Loucy (cell line): ENCODE results near the gene PARD3B.

Experiments
- H2AFZ ChIP-seq: fragments of 200-600 bp; sonication (generic); 2 replicates; pipeline ENCODE4 v1.6.0; 2016; ENCODE audit warnings: antibody characterized with exemption, mild to moderate bottlenecking, low read length, moderate library complexity
- H3F3A ChIP-seq: fragments of 200-600 bp; 2 replicates; pipeline ENCODE4 v1.6.0; 2016; ENCODE audit warnings: antibody characterized with exemption, low read depth, mild to moderate bottlenecking
- H3K27me3 ChIP-seq: fragments of 200-600 bp; sonication (generic); 2 replicates; pipeline ENCODE4 v1.6.1; 2014; ENCODE audit warnings: low read length, mild to moderate bottlenecking; ENCODE audit not compliant: insufficient read depth, poor library complexity, severe bottlenecking
- H3K36me3 ChIP-seq: fragments of 200-600 bp; sonication (generic); 2 replicates; pipeline ENCODE4 v1.6.1; 2016; ENCODE audit warnings: low read length; ENCODE audit not compliant: insufficient read depth
- H3K4me1 ChIP-seq: fragments of 200-600 bp; sonication (generic); 2 replicates; pipeline ENCODE4 v1.5.1; 2014; ENCODE audit warnings: low read length, mild to moderate bottlenecking; ENCODE audit not compliant: insufficient read depth, poor library complexity, severe bottlenecking
- H3K4me2 ChIP-seq: fragments of 200-600 bp; sonication (generic); 2 replicates; pipeline ENCODE4 v1.6.0; 2014; ENCODE audit warnings: antibody characterized with exemption, low read length, low read depth, mild to moderate bottlenecking; ENCODE audit not compliant: poor library complexity, severe bottlenecking
- H3K4me3 ChIP-seq: fragments of 200-600 bp; sonication (generic); 2 replicates; pipeline ENCODE4 v1.5.1; 2014; ENCODE audit warnings: low read length, mild to moderate bottlenecking, mixed read lengths; ENCODE audit not compliant: poor library complexity, severe bottlenecking
- H3K79me2 ChIP-seq: fragments of 200-600 bp; sonication (generic); 2 replicates; pipeline ENCODE4 v1.6.1; 2014; ENCODE audit warnings: low read length; ENCODE audit not compliant: insufficient read depth
- H3K9ac ChIP-seq: fragments of 200-600 bp; sonication (generic); 2 replicates; pipeline ENCODE4 v1.6.0; 2014; ENCODE audit warnings: mild to moderate bottlenecking, low read depth, low read length, moderate library complexity; ENCODE audit not compliant: poor library complexity, severe bottlenecking
- H3K9me2 ChIP-seq: fragments of 200-600 bp; sonication (generic); replicated peaks from 2 replicates; pipeline ENCODE4 v1.6.1; 2016; ENCODE audit warnings: low read depth, low read length, mixed read lengths
- H3K9me3 ChIP-seq: fragments of 200-600 bp; sonication (generic); 2 replicates; pipeline ENCODE4 v1.6.1; 2014; ENCODE audit warnings: mild to moderate bottlenecking, antibody characterized with exemption, low read length, low read depth; ENCODE audit not compliant: insufficient read depth
- H4K20me1 ChIP-seq: fragments of 200-600 bp; sonication (generic); 2 replicates; pipeline ENCODE4 v1.6.0; 2014; ENCODE audit warnings: antibody characterized with exemption, low read length, mild to moderate bottlenecking; ENCODE audit not compliant: insufficient read depth, poor library complexity, severe bottlenecking
- EZH2phosphoT487 ChIP-seq: fragments of 200-600 bp; IDR thresholded peaks from 2 replicates; pipeline ENCODE4 v1.6.1; 2018; ENCODE audit warnings: antibody characterized with exemption, mild to moderate bottlenecking, moderate library complexity, borderline replicate concordance
- TF ChIP-seq, protein P1 (sequence below): fragments of 200-600 bp; sonication (generic); conservative IDR thresholded peaks from 2 replicates; pipeline ENCODE4 v1.5.1; 2014; ENCODE audit warnings: mild to moderate bottlenecking, antibody characterized with exemption, low read length

PARD3B gene

DNA sequence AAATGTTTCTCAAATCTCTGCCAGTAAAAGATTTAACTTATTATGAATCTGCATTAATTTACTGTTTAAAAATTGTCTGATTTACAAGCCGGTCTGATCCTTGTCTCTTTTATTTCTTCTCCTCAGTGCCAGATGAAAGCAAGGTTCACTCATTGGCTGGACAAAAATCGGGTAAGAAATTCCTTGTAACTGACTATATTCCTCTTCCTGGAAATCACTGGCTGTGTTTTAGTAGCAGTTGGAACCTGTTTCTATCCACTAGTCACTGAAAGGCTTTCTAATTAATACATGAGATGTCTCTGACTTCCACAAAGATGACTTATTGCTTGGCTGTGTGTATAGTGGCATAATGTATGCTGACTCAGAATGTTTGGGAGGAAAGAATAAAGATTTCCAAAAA lies 700.4 kb downstream of the PARD3B start:
- Histone ChIP-seq H3K9me2 (no peaks in the 10 kb centered on the region), H3K4me2 (no peak overlapping the region), H3K79me2 (no peaks in the 10 kb centered on the region), H3K9me3 (no peaks in the 10 kb centered on the region), H3K36me3 (no peaks in the 10 kb centered on the region), H2AFZ (no peak overlapping the region), H3K4me1 (no peaks in the 10 kb centered on the region), H4K20me1 (no peaks in the 10 kb centered on the region), H3K4me3 (no peak overlapping the region), H3F3A (no peaks in the 10 kb centered on the region), H3K27me3 (no peaks in the 10 kb centered on the region), H3K9ac (no peak overlapping the region)
- TF ChIP-seq EZH2phosphoT487 = no peak
- TF ChIP-seq, protein P1, sequence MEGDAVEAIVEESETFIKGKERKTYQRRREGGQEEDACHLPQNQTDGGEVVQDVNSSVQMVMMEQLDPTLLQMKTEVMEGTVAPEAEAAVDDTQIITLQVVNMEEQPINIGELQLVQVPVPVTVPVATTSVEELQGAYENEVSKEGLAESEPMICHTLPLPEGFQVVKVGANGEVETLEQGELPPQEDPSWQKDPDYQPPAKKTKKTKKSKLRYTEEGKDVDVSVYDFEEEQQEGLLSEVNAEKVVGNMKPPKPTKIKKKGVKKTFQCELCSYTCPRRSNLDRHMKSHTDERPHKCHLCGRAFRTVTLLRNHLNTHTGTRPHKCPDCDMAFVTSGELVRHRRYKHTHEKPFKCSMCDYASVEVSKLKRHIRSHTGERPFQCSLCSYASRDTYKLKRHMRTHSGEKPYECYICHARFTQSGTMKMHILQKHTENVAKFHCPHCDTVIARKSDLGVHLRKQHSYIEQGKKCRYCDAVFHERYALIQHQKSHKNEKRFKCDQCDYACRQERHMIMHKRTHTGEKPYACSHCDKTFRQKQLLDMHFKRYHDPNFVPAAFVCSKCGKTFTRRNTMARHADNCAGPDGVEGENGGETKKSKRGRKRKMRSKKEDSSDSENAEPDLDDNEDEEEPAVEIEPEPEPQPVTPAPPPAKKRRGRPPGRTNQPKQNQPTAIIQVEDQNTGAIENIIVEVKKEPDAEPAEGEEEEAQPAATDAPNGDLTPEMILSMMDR = no peak

DNA sequence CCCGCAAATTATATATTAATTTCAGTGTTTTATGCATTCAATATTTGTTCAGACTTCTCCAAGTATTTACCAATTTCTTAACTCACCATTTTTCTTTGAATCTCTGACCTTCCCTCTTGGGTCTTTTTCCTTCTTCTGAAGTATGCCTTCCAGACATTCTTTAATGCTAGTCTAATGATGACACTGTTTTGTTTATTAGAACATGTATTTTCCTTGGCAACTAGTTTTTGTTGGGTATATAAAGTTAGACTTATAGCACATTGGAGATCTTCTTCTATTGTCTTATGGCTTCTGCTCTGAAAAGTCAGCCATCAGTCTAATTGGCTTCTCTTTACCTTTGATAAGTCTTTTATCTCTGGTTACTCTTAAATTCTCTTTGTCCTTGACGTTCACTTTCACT lies 713.8 kb downstream of the PARD3B start:
- no peaks in the 10 kb centered on the region for H3K27me3 ChIP-seq
- no peaks in the 10 kb centered on the region for H3K9me3 ChIP-seq
- TF ChIP-seq, protein P1 = no peak
- TF ChIP-seq EZH2phosphoT487 = no peak
- H3K79me2 ChIP-seq = no peaks in the 10 kb centered on the region
- no peak overlapping the region for H3K9ac ChIP-seq
- no peaks in the 10 kb centered on the region for H3F3A ChIP-seq
- H3K36me3 ChIP-seq = no peaks in the 10 kb centered on the region
- H3K4me3 ChIP-seq = no peak overlapping the region
- no peaks in the 10 kb centered on the region for H3K4me1 ChIP-seq
- no peaks in the 10 kb centered on the region for H4K20me1 ChIP-seq
- no peak overlapping the region for H2AFZ ChIP-seq
- H3K4me2 ChIP-seq = no peak overlapping the region
- H3K9me2 ChIP-seq = no peaks in the 10 kb centered on the region

DNA sequence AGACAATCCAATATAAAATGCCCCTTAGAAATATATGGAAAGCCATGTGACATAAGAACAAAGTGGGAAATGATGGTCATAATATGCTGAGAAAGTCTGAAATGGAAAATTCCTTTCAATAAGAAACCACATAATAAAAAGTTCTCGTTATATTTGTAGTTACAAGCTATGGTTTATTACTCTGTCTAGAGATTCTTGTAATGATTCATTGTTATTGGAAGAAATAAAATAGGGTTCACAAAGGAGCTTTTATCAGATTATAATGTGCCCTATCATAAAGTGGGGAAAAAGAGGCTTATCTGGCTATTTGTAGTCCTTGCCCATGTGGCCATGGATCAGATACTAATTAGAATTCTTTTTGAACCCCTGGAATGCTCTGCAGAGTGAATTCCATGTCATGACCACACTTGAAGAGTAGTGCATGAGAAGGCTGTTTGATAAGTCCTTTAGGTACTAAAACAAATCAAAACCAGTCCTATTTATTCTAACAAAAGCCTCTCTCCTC lies 716.3 kb downstream of the PARD3B start:
- Histone ChIP-seq H3K36me3 (no peaks in the 10 kb centered on the region), H3K4me1 (no peaks in the 10 kb centered on the region), H3K9me3 (no peaks in the 10 kb centered on the region), H2AFZ (no peak overlapping the region), H3K9ac (no peak overlapping the region), H3F3A (no peaks in the 10 kb centered on the region), H3K79me2 (no peaks in the 10 kb centered on the region), H3K27me3 (no peaks in the 10 kb centered on the region), H3K9me2 (no peaks in the 10 kb centered on the region), H3K4me3 (no peak overlapping the region), H3K4me2 (no peak overlapping the region), H4K20me1 (no peaks in the 10 kb centered on the region)
- no peak for TF ChIP-seq EZH2phosphoT487
- TF ChIP-seq, protein P1 = no peak
